K562 (cell line): Measurements from ENCODE around the gene ITGA11. TPM values are rescaled to one million over a fixed set of nuclear protein-coding genes. Genes with fewer than 3 reads are reported as not detected.

Experiments
- ATAC-seq: fragments of 200-7000 bp; cut with Tn5 transposase; 3 replicates; pipeline ENCODE4 v1.9.1; 2020; ENCODE audit warnings: moderate library complexity
- BruUV-seq: library from RNA; stranded (reverse); fragments of 400-500 nt; replicated peaks from 2 replicates; lab custom pipeline; 2021; lab: Mats Ljungman, UMichigan
- CTCF ChIA-PET: fragments of 300-600 bp; formaldehyde crosslinking; extraction: SDS; loops from one replicate; lab custom pipeline; 2021; ENCODE audit warnings: low intra/inter-chr PET ratio; lab: Yijun Ruan, JAX
- POLR2A ChIA-PET: fragments of 300-600, 350-650 bp; sonication (Branson Sonifier 250); formaldehyde crosslinking; extraction: SDS; loops from one replicate; lab custom pipeline; 2021; ENCODE audit warnings: antibody characterized with exemption, inconsistent platforms; lab: Yijun Ruan, JAX
- DNase-seq, 4 experiments: peaks; one replicate each; pipeline versions ENCODE4 v3.0.0 to v3.0.0-alpha.2; 2011 to 2018; ENCODE audit warnings: low spot score in 3 of 4, mixed read lengths in 3 of 4; ENCODE audit errors: extremely low read depth in 1 of 4
- FAIRE-seq: peaks from 2 replicates; lab custom pipeline; 2011; peaks lifted over from hg19 to GRCh38; lab: Jason Lieb, UNC
- H2AFZ ChIP-seq: 2 replicates; pipeline ENCODE4 v1.6.0; 2011; ENCODE audit warnings: low read depth, low read length, control low read depth, inconsistent platforms
- H3K27ac ChIP-seq: fragments of 200-600 bp; 3 replicates; pipeline ENCODE4 v1.8.0; 2011; ENCODE audit warnings: low read depth, mild to moderate bottlenecking, control low read depth, inconsistent platforms, low read length, moderate library complexity, mixed read lengths; ENCODE audit errors: extremely low read depth
- H3K27me3 ChIP-seq, 2 experiments: fragments of 300-600 bp in 1 of 2; 2 replicates in 1 of 2; 3 replicates in 1 of 2; pipeline versions ENCODE4 v1.6.0 to v1.8.0; 2011; ENCODE audit warnings: inconsistent platforms in 2 of 2, low read length in 2 of 2, mild to moderate bottlenecking in 1 of 2, mixed read lengths in 1 of 2, moderate library complexity in 1 of 2; ENCODE audit not compliant: control insufficient read depth in 2 of 2, insufficient read depth in 2 of 2
- H3K36me3 ChIP-seq: fragments of 300-600 bp; 3 replicates; pipeline ENCODE4 v1.8.0; 2011; ENCODE audit warnings: mild to moderate bottlenecking, low read length, inconsistent platforms; ENCODE audit not compliant: control insufficient read depth, insufficient read depth
- H3K4me1 ChIP-seq, 2 experiments: fragments of 200-600 bp in 1 of 2; replicated peaks in 1 of 2; 2 replicates in 1 of 2; 3 replicates in 1 of 2; pipeline versions ENCODE4 v1.5.1 to v1.8.0; 2011; ENCODE audit warnings: inconsistent platforms in 2 of 2, low read length in 2 of 2, mild to moderate bottlenecking in 1 of 2, mixed read lengths in 1 of 2, moderate library complexity in 1 of 2; ENCODE audit not compliant: control insufficient read depth in 2 of 2, insufficient read depth in 2 of 2
- H3K4me2 ChIP-seq: 2 replicates; pipeline ENCODE4 v1.6.1; 2011; ENCODE audit warnings: low read length, control low read depth, inconsistent platforms, mixed read lengths; ENCODE audit not compliant: insufficient read depth
- H3K4me3 ChIP-seq: fragments of 200-600 bp; sonication (generic), shearing (Covaris generic); 2 replicates; pipeline ENCODE4 v1.5.1; 2016; ENCODE audit warnings: control low read depth, inconsistent platforms
- H3K79me2 ChIP-seq: fragments of 200-600 bp; 3 replicates; pipeline ENCODE4 v1.8.0; 2011; ENCODE audit warnings: low read length, inconsistent platforms; ENCODE audit not compliant: control insufficient read depth, insufficient read depth
- H3K9ac ChIP-seq, 2 experiments: 2 replicates each; pipeline versions ENCODE4 v1.6.0 to v1.6.1; 2011; ENCODE audit warnings: low read depth in 2 of 2, low read length in 2 of 2, control low read depth in 1 of 2, inconsistent platforms in 1 of 2, mild to moderate bottlenecking in 1 of 2, mixed read lengths in 1 of 2; ENCODE audit not compliant: insufficient read depth in 1 of 2
- H3K9me1 ChIP-seq: one replicate; pipeline ENCODE4 v1.6.0; 2011; ENCODE audit warnings: inconsistent platforms, mild to moderate bottlenecking, low read length, moderate library complexity; ENCODE audit not compliant: control insufficient read depth, insufficient read depth
- H3K9me3 ChIP-seq: replicated peaks from 2 replicates; pipeline ENCODE4 v1.5.1; 2011; ENCODE audit warnings: low read depth, low read length, inconsistent platforms; ENCODE audit not compliant: control insufficient read depth, insufficient read depth
- H4K20me1 ChIP-seq: replicated peaks from 2 replicates; pipeline ENCODE4 v1.6.1; 2011; ENCODE audit warnings: low read length, inconsistent platforms, mixed read lengths; ENCODE audit not compliant: control insufficient read depth, insufficient read depth
- ARHGAP35 ChIP-seq: fragments of 450-650 bp; IDR thresholded peaks from 2 replicates; pipeline ENCODE4 v1.6.1; 2018; ENCODE audit not compliant: partially characterized antibody
- BRD9 ChIP-seq: fragments of 450-650 bp; IDR thresholded peaks from 2 replicates; pipeline ENCODE4 v1.6.1; 2018; ENCODE audit warnings: low read depth; ENCODE audit not compliant: partially characterized antibody
- DACH1 ChIP-seq: fragments of 450-650 bp; IDR thresholded peaks from 2 replicates; pipeline ENCODE4 v1.6.1; 2018; ENCODE audit not compliant: partially characterized antibody
- DNMT1 ChIP-seq: fragments of 450-650 bp; IDR thresholded peaks from 2 replicates; pipeline ENCODE4 v1.6.1; 2016; ENCODE audit warnings: antibody characterized with exemption, mild to moderate bottlenecking
- EGR1 ChIP-seq: fragments of 450-650 bp; conservative IDR thresholded peaks from 2 replicates; pipeline ENCODE4 v1.6.1; 2017; ENCODE audit warnings: mild to moderate bottlenecking
- FOXP4 ChIP-seq: sonication (generic); formaldehyde crosslinking; IDR thresholded peaks from 2 replicates; pipeline ENCODE4 v1.8.0; 2022; ENCODE audit warnings: mild to moderate bottlenecking, missing genetic modification reagents, borderline replicate concordance
- HDGF ChIP-seq: fragments of 450-650 bp; IDR thresholded peaks from 2 replicates; pipeline ENCODE4 v1.6.1; 2016
- NCOA1 ChIP-seq: fragments of 450-650 bp; IDR thresholded peaks from 2 replicates; pipeline ENCODE4 v1.6.1; 2016; ENCODE audit warnings: low read depth
- NCOA6 ChIP-seq: fragments of 450-650 bp; IDR thresholded peaks from 2 replicates; pipeline ENCODE4 v1.6.1; 2017; ENCODE audit warnings: mild to moderate bottlenecking
- NR2F6 ChIP-seq: fragments of 450-650 bp; formaldehyde crosslinking; IDR thresholded peaks from 2 replicates; pipeline ENCODE4 v1.4.0; 2020; ENCODE audit warnings: mild to moderate bottlenecking
- PCBP2 ChIP-seq: fragments of 200-400 bp; formaldehyde crosslinking; IDR thresholded peaks from 2 replicates; pipeline ENCODE4 v1.6.1; 2018; ENCODE audit warnings: low read length, low read depth, mild to moderate bottlenecking, moderate library complexity; ENCODE audit not compliant: poor library complexity, severe bottlenecking
- PREB ChIP-seq: sonication (generic); formaldehyde crosslinking; IDR thresholded peaks from 2 replicates; pipeline ENCODE4 v1.8.1; 2023; ENCODE audit warnings: mild to moderate bottlenecking, missing genetic modification reagents
- SMARCA4 ChIP-seq: fragments of 450-650 bp; IDR thresholded peaks from 2 replicates; pipeline ENCODE4 v1.6.1; 2016
- SRSF3 ChIP-seq: fragments of 200-400 bp; formaldehyde crosslinking; IDR thresholded peaks from 2 replicates; pipeline ENCODE4 v1.6.1; 2016; ENCODE audit warnings: mild to moderate bottlenecking, low read length, moderate library complexity; ENCODE audit not compliant: insufficient read depth
- THRB ChIP-seq: fragments of 450-650 bp; formaldehyde crosslinking; conservative IDR thresholded peaks from 2 replicates; pipeline ENCODE4 v1.4.0; 2022; ENCODE audit warnings: mild to moderate bottlenecking, missing genetic modification characterization
- TRIM25 ChIP-seq: fragments of 450-650 bp; IDR thresholded peaks from 2 replicates; pipeline ENCODE4 v1.7.0; 2016; ENCODE audit warnings: borderline replicate concordance
- ZNF263 ChIP-seq: sonication (generic); formaldehyde crosslinking; IDR thresholded peaks from 2 replicates; pipeline ENCODE4 v1.8.0; 2022; ENCODE audit warnings: mild to moderate bottlenecking, missing genetic modification reagents, borderline replicate concordance
- ZNF561 ChIP-seq: fragments of 450-650 bp; formaldehyde crosslinking; conservative IDR thresholded peaks from 2 replicates; pipeline ENCODE4 v1.4.0; 2020; ENCODE audit warnings: mild to moderate bottlenecking, moderate library complexity
- WGBS: fragments of 100-300 bp; shearing (Covaris generic); methylation state at CpG from one replicate; pipeline ENCODE4 v1.1.6; 2016; ENCODE audit warnings: low coverage, mixed read lengths; ENCODE audit not compliant: insufficient coverage; ENCODE audit errors: missing lambda C conversion rate; 5-methylcytosine and 5-hydroxymethylcytosine counted together
- in situ Hi-C: fragments of 300-500 bp; cut with MboI; formaldehyde crosslinking; loops from 4 replicates; pipeline ENCODE4 v1.15.0; 2018; ENCODE audit warnings: inconsistent platforms, mixed read lengths
- intact Hi-C: fragments of 100-400 bp; cut with micrococcal nuclease; formaldehyde crosslinking; loops from 2 replicates; pipeline ENCODE4 v1.14.2; 2022
- polyA plus RNA-seq, 8 experiments: library from polyadenylated mRNA; depleted of rRNA in 4 of 8; stranded (reverse) in 5 of 8; unstranded in 3 of 8; fragments of >200 nt; fragmentation: Nextera tagmentation in 2 of 8; fragmentation: Illumina TruSeq in 1 of 8; extraction: Ambion mirVana in 2 of 8; extraction: Trizol in 1 of 8; gene quantifications; 2 replicates each; pipeline versions ENCODE4 v1.2.1 to v1.2.3, GENCODE V29; 2011 to 2014; ENCODE audit warnings: inconsistent platforms in 1 of 8, missing spikeins in 1 of 8
- total RNA-seq, 7 experiments: library from RNA; depleted of rRNA in 6 of 7; stranded (reverse); fragments of >200 nt in 6 of 7; fragmentation: Illumina TruSeq in 2 of 7; extraction: Trizol in 2 of 7; gene quantifications; 2 replicates each; pipeline versions ENCODE4 v1.2.1 to v1.2.3, GENCODE V29; 2011 to 2021; ENCODE audit warnings: low replicate concordance in 1 of 7

Gene ITGA11
- total and polyA plus RNA-seq, 9 of the 15 experiments (the other 6 are each of a cell fraction or from before 2014, with no cell fraction given) = 0.01 TPM; not detected in 8

- H4K20me1 ChIP-seq = no peaks in the 10 kb centered on the region
- 1% methylated on average over 5 of the region's 5 CpGs for WGBS
- H2AFZ ChIP-seq = no peak overlapping the region
- in situ Hi-C loops (no loop called here), intact Hi-C loops (no loop called here)
- H3K79me2 ChIP-seq = no peaks in the 10 kb centered on the region
- H3K9me1 ChIP-seq = no peaks in the 10 kb centered on the region
- H3K9ac ChIP-seq = no peak overlapping the region
- ATAC-seq = no peak
- H3K27ac ChIP-seq = no peak overlapping the region
- no peaks in the 10 kb centered on the region for H3K9me3 ChIP-seq
- H3K4me3 ChIP-seq = no peak overlapping the region
- POLR2A ChIA-PET = no interaction called here
- H3K36me3 ChIP-seq = no peaks in the 10 kb centered on the region
- H3K4me1 ChIP-seq = no peaks in the 10 kb centered on the region
- FAIRE-seq = no peak
- H3K27me3 ChIP-seq = peaks cover 0 to 11% of the 10 kb centered on the region in 2 experiments; a peak in 3 of 5 replicates
- CTCF ChIA-PET = no interaction called here
- no TSS peak for BruUV-seq
- no peak overlapping the region for H3K4me2 ChIP-seq
- DNase-seq = no peak
- TF ChIP-seq TRIM25 (no peak), SRSF3 (no peak), SMARCA4 (no peak), DACH1 (no peak), HDGF (no peak), THRB (CRISPR knock-in tag) (no peak), BRD9 (no peak), DNMT1 (no peak), ARHGAP35 (no peak), EGR1 (no peak), PREB (CRISPR knock-in tag) (no peak), NCOA6 (no peak), PCBP2 (no peak), ZNF263 (CRISPR knock-in tag) (no peak), ZNF561 (CRISPR knock-in tag) (no peak), NR2F6 (no peak), NCOA1 (no peak), FOXP4 (CRISPR knock-in tag) (no peak)
Observed at GRCh38 chr15:68439506-68439905, 7.5 kb upstream of the ITGA11 start.
